ENCODE measurements around the gene CENPA. TPM values are rescaled to one million over a fixed set of nuclear protein-coding genes. Genes with fewer than 3 reads are reported as not detected.

CENPA gene
- total and polyA plus RNA-seq, 2 of the 13 experiments (the other 11 are each of a cell fraction or from before 2014, with no cell fraction given) = 28.5 to 38.5 TPM

GRCh38 chr2:26757873-26758789 lies 27.7 kb upstream of the CENPA start (continued):
- TF ChIP-seq HNRNPLL (IDR thresholded peaks at IDR 0.05; ENCODE audit: low read depth, low read length, poor library complexity, severe bottlenecking) = no peak
- no peak for TF ChIP-seq IRX3 (CRISPR knock-in tag; IDR thresholded peaks at IDR 0.05; ENCODE audit: borderline replicate concordance, low read depth)
- TF ChIP-seq ARNT (IDR thresholded peaks at IDR 0.05) = no peak
- TF ChIP-seq HOXD1 (CRISPR knock-in tag; IDR thresholded peaks at IDR 0.05) = no peak
- no peak for TF ChIP-seq ZNF550 (CRISPR knock-in tag; IDR thresholded peaks at IDR 0.05; ENCODE audit: borderline replicate concordance)
- no peak for TF ChIP-seq ZFAT (CRISPR knock-in tag; conservative IDR thresholded peaks at IDR 0.05)
- peak; percentile 28; the same call in 1 of the 2 replicates for TF ChIP-seq SSRP1 (CRISPR knock-in tag; IDR thresholded peaks at IDR 0.05)
- no peak for TF ChIP-seq ETS1 (CRISPR knock-in tag; IDR thresholded peaks at IDR 0.05)
- peak; percentile 38; the same call in 1 of the 2 replicates for TF ChIP-seq MXD3 (CRISPR knock-in tag; IDR thresholded peaks at IDR 0.05)
- TF ChIP-seq KDM2A (CRISPR knock-in tag; IDR thresholded peaks at IDR 0.05; ENCODE audit: borderline replicate concordance, low read depth) = no peak
- no peak for TF ChIP-seq ZNF251 (CRISPR knock-in tag; IDR thresholded peaks at IDR 0.05)
- TF ChIP-seq ZBTB10 (CRISPR knock-in tag; IDR thresholded peaks at IDR 0.05; ENCODE audit: borderline replicate concordance) = no peak
- TF ChIP-seq HOXA5 (CRISPR knock-in tag; IDR thresholded peaks at IDR 0.05) = 0 out of 2 replicates have a peak, but pooled peaks have one; percentile 25
- peak; percentile 33 for TF ChIP-seq ZNF687 (CRISPR knock-in tag; IDR thresholded peaks at IDR 0.05)
- TF ChIP-seq NR3C1 (CRISPR knock-in tag; IDR thresholded peaks at IDR 0.05) = no peak
- no peak for TF ChIP-seq ZNF501 (CRISPR knock-in tag; IDR thresholded peaks at IDR 0.05)
- TF ChIP-seq LRRFIP1 (CRISPR knock-in tag; conservative IDR thresholded peaks at IDR 0.05) = no peak

Data from HepG2 (cell line).